GM12891 (cell line): ENCODE measurements around the gene HS1BP3.

ENCODE experiments used
- PAX5 ChIP-seq: IDR thresholded peaks from 2 replicates; pipeline ENCODE4 v1.6.1; 2011; ENCODE audit warnings: low read length, moderate library complexity, mild to moderate bottlenecking; ENCODE audit not compliant: insufficient read depth, severe bottlenecking
- POLR2A ChIP-seq: IDR thresholded peaks from 2 replicates; pipeline ENCODE4 v1.6.1; 2011; ENCODE audit warnings: low read depth, low read length, control low read depth
- POLR2AphosphoS5 ChIP-seq: IDR thresholded peaks from 2 replicates; pipeline ENCODE4 v1.6.1; 2011; ENCODE audit warnings: low read depth, low read length, control low read depth
- POU2F2 ChIP-seq: IDR thresholded peaks from 2 replicates; pipeline ENCODE4 v1.6.1; 2011; ENCODE audit warnings: low read depth, mild to moderate bottlenecking, control low read depth, low read length, moderate library complexity
- SPI1 ChIP-seq: IDR thresholded peaks from 2 replicates; pipeline ENCODE4 v1.6.1; 2011; ENCODE audit warnings: low read depth, low read length, control low read depth
- TAF1 ChIP-seq: IDR thresholded peaks from 2 replicates; pipeline ENCODE4 v1.6.1; 2011; ENCODE audit warnings: low read depth, low read length, control low read depth

DNA sequence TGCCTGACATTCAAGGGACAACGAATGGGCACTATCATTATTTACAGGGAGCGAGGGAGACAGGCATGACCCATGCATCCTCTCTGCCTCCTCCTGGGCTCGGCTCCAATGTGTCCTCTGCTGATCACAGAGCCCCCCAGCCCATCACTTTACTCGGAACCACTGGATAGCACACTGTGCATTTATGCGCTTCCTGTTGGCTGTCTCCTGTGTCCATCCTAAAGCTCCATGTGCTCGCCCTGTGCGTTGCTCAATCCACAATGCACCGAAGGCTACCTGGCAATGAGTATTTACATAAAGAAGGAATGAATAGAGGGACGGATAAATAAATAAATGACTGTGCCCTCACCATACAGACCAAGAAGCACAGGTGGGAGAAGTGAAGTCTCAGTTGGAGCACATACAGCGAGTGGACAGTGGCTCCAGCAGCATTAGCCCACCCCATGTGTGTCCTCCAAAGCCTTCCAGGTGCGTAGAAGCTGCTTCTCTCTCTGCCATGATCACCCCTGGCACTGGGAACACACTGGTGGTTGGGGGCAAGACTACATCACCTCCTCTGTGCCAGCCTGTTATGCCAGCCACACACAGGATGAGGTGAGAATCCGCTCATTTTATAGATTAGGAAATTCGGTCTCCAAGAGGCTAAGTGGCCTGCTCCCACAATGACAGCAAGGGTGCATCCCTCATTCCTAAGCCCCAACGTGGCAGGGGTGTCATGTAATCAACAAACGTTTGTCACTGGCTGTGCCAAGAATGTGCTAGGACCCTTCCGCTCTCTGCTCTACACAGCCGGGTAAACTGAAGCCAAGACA is 13.7 kb upstream of the HS1BP3 start:
- TF ChIP-seq POLR2A = no peak
- TF ChIP-seq TAF1 = no peak
- no peak for TF ChIP-seq POLR2AphosphoS5
- no peak for TF ChIP-seq SPI1
- TF ChIP-seq POU2F2 = no peak
- TF ChIP-seq PAX5 = no peak
